HEK293 (cell line): ENCODE data around the gene SDS.

ENCODE experiments used
- CTCF ChIA-PET: fragments of 350-600 bp; formaldehyde crosslinking; extraction: SDS; loops from one replicate; lab custom pipeline; 2021; ENCODE audit warnings: antibody characterized with exemption; lab: Yijun Ruan, JAX
- POLR2A ChIA-PET: fragments of 300-600 bp; formaldehyde crosslinking; extraction: SDS; loops from one replicate; lab custom pipeline; 2020; ENCODE audit warnings: antibody characterized with exemption, inconsistent platforms; lab: Yijun Ruan, JAX
- H3K27ac ChIP-seq: fragments of 200-500 bp; sonication (Bioruptor generic); 2 replicates; pipeline ENCODE4 v1.5.1; 2014; ENCODE audit warnings: low read depth, low read length, control low read depth, inconsistent platforms; ENCODE audit errors: extremely low read depth
- H3K36me3 ChIP-seq, 2 experiments: fragments of 200-500 bp in 1 of 2; sonication (Bioruptor generic) in 1 of 2; 1 replicate in 1 of 2; 2 replicates in 1 of 2; pipeline ENCODE4 v1.5.1; 2014 to 2017; ENCODE audit warnings: inconsistent platforms in 2 of 2, low read length in 2 of 2; ENCODE audit not compliant: control insufficient read depth in 2 of 2, insufficient read depth in 1 of 2
- H3K4me1 ChIP-seq: fragments of 200-500 bp; sonication (Bioruptor generic); 2 replicates; pipeline ENCODE4 v1.5.1; 2014; ENCODE audit warnings: mild to moderate bottlenecking, low read length, inconsistent platforms; ENCODE audit not compliant: control insufficient read depth, insufficient read depth
- H3K4me3 ChIP-seq: 2 replicates; pipeline ENCODE4 v1.5.1; 2011; ENCODE audit warnings: low read depth, mild to moderate bottlenecking, control low read depth, low read length, moderate library complexity
- H3K9me3 ChIP-seq: fragments of 200-500 bp; sonication (Bioruptor generic); 2 replicates; pipeline ENCODE4 v1.5.1; 2014; ENCODE audit warnings: low read depth, low read length, inconsistent platforms; ENCODE audit not compliant: control insufficient read depth, insufficient read depth
- KLF10 ChIP-seq: fragments of 450-650 bp; IDR thresholded peaks from 2 replicates; pipeline ENCODE4 v1.5.1; 2018; ENCODE audit warnings: missing biosample characterization, mild to moderate bottlenecking, missing genetic modification characterization
- KLF9 ChIP-seq: fragments of 450-650 bp; formaldehyde crosslinking; IDR thresholded peaks from 2 replicates; pipeline ENCODE4 v1.5.1; 2016; ENCODE audit warnings: missing biosample characterization, missing genetic modification characterization, low read depth
- SETDB1 ChIP-seq: IDR thresholded peaks from one replicate; pipeline ENCODE4 v1.6.1; 2017; ENCODE audit warnings: mild to moderate bottlenecking, low read length, moderate library complexity, mixed read lengths; ENCODE audit not compliant: insufficient read length
- SP3 ChIP-seq: fragments of 450-650 bp; formaldehyde crosslinking; IDR thresholded peaks from 2 replicates; pipeline ENCODE4 v1.5.1; 2016; ENCODE audit warnings: missing biosample characterization, missing genetic modification characterization
- ZNF654 ChIP-seq: fragments of 450-650 bp; formaldehyde crosslinking; IDR thresholded peaks from 2 replicates; pipeline ENCODE4 v1.5.1; 2016; ENCODE audit warnings: low read depth, missing biosample characterization, missing genetic modification characterization
- ZNF658 ChIP-seq: fragments of 450-650 bp; formaldehyde crosslinking; IDR thresholded peaks from 2 replicates; pipeline ENCODE4; 2016; ENCODE audit warnings: missing biosample characterization, missing genetic modification characterization
- TF ChIP-seq, protein P1 (sequence below): fragments of 450-650 bp; formaldehyde crosslinking; conservative IDR thresholded peaks from 2 replicates; pipeline ENCODE4 v1.5.1; 2016; ENCODE audit warnings: low read depth, missing biosample characterization, missing genetic modification characterization
- TF ChIP-seq, protein P2 (sequence below): fragments of 450-650 bp; formaldehyde crosslinking; IDR thresholded peaks from 2 replicates; pipeline ENCODE4 v1.5.1; 2016; ENCODE audit warnings: missing biosample characterization, missing genetic modification characterization
- TF ChIP-seq, protein P3 (sequence below): fragments of 450-650 bp; formaldehyde crosslinking; IDR thresholded peaks from 2 replicates; pipeline ENCODE4 v1.5.1; 2016; ENCODE audit warnings: missing biosample characterization, missing genetic modification characterization, borderline replicate concordance

Gene SDS

DNA sequence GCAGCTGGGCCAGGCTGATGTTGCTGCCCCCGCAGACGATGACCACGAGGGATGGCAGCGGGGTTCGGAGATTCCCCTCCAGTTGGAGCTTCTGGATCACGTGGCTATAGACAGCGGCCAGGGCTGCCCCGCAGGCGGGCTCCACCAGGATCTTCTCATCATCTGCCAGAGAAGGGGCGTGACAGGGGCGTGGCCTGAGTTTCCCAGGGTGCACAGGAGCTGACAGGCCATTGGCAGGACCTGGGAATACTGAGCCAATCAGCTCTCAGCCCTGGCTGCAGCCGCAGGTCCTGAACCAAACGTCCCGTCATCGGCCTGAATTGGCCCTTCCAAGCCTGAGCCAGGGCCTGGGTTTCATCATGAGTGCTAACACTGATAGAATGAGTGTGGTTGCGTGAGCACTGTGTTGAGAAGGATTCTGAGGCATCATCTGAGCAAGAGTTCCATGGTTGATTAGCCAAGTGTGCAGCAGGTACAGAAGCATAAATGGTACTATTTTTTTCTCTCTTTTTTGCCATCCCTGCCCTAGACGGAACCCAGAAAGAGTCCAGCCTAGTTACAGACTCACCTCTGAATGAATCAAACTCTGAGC, 10.6 kb downstream of the SDS start:
- peaks cover 7 to 20% of the 10 kb centered on the region in 2 experiments; a peak in 2 of 3 replicates for H3K36me3 ChIP-seq
- POLR2A ChIA-PET: no interaction called here
- CTCF ChIA-PET: no interaction called here
- no peaks in the 10 kb centered on the region for H3K4me1 ChIP-seq
- H3K4me3 ChIP-seq: no peak overlapping the region
- no peaks in the 10 kb centered on the region for H3K9me3 ChIP-seq
- no peak overlapping the region for H3K27ac ChIP-seq
- TF ChIP-seq, protein P1, sequence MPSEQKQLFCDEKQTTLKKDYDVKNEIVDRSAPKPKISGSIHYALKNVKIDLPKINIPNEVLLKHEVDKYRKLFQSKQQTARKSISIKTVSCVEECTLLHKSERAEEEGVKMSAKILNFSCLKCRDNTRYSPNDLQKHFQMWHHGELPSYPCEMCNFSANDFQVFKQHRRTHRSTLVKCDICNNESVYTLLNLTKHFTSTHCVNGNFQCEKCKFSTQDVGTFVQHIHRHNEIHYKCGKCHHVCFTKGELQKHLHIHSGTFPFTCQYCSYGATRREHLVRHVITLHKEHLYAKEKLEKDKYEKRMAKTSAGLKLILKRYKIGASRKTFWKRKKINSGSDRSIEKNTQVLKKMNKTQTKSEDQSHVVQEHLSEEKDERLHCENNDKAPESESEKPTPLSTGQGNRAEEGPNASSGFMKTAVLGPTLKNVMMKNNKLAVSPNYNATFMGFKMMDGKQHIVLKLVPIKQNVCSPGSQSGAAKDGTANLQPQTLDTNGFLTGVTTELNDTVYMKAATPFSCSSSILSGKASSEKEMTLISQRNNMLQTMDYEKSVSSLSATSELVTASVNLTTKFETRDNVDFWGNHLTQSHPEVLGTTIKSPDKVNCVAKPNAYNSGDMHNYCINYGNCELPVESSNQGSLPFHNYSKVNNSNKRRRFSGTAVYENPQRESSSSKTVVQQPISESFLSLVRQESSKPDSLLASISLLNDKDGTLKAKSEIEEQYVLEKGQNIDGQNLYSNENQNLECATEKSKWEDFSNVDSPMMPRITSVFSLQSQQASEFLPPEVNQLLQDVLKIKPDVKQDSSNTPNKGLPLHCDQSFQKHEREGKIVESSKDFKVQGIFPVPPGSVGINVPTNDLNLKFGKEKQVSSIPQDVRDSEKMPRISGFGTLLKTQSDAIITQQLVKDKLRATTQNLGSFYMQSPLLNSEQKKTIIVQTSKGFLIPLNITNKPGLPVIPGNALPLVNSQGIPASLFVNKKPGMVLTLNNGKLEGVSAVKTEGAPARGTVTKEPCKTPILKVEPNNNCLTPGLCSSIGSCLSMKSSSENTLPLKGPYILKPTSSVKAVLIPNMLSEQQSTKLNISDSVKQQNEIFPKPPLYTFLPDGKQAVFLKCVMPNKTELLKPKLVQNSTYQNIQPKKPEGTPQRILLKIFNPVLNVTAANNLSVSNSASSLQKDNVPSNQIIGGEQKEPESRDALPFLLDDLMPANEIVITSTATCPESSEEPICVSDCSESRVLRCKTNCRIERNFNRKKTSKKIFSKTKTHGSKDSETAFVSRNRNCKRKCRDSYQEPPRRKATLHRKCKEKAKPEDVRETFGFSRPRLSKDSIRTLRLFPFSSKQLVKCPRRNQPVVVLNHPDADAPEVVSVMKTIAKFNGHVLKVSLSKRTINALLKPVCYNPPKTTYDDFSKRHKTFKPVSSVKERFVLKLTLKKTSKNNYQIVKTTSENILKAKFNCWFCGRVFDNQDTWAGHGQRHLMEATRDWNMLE: no peak
- TF ChIP-seq KLF9 (tag by site-specific recombination) (peak; percentile 72), SP3 (tag by site-specific recombination) (0 out of 2 replicates have a peak, but pooled peaks have one; percentile 16), KLF10 (tag by site-specific recombination) (0 out of 2 replicates have a peak, but pooled peaks have one; percentile 21)

DNA sequence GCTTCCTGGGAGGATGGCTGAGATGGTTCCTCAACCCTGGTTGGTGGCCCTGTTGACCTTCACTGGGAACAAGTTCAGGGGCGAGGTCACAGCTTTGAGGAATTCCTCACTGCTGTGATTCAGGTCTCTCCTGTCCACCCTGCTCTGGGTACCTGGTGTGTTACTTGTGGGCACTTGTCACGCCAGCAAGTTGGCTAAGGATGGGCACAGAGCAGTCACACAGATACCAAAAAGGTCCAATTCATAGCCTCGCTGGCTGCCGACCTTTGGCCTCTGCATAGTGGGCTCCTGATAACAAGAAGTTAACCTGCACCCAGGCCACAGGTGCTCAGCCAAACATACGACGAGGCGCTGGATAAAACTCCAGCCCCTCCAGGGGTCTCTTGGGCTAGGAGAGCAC, 11.2 kb downstream of the SDS start:
- no peaks in the 10 kb centered on the region for H3K4me1 ChIP-seq
- no peaks in the 10 kb centered on the region for H3K9me3 ChIP-seq
- H3K36me3 ChIP-seq: peaks cover 7 to 24% of the 10 kb centered on the region in 2 experiments; a peak in 2 of 3 replicates
- no peak overlapping the region for H3K27ac ChIP-seq
- no peak for TF ChIP-seq SETDB1
- TF ChIP-seq ZNF658: no peak
- no peak for TF ChIP-seq ZNF654 (tag by site-specific recombination)
- TF ChIP-seq, protein P2, sequence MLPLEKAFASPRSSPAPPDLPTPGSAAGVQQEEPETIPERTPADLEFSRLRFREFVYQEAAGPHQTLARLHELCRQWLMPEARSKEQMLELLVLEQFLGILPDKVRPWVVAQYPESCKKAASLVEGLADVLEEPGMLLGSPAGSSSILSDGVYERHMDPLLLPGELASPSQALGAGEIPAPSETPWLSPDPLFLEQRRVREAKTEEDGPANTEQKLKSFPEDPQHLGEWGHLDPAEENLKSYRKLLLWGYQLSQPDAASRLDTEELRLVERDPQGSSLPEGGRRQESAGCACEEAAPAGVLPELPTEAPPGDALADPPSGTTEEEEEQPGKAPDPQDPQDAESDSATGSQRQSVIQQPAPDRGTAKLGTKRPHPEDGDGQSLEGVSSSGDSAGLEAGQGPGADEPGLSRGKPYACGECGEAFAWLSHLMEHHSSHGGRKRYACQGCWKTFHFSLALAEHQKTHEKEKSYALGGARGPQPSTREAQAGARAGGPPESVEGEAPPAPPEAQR (tag by site-specific recombination): no peak
- TF ChIP-seq, protein P3, sequence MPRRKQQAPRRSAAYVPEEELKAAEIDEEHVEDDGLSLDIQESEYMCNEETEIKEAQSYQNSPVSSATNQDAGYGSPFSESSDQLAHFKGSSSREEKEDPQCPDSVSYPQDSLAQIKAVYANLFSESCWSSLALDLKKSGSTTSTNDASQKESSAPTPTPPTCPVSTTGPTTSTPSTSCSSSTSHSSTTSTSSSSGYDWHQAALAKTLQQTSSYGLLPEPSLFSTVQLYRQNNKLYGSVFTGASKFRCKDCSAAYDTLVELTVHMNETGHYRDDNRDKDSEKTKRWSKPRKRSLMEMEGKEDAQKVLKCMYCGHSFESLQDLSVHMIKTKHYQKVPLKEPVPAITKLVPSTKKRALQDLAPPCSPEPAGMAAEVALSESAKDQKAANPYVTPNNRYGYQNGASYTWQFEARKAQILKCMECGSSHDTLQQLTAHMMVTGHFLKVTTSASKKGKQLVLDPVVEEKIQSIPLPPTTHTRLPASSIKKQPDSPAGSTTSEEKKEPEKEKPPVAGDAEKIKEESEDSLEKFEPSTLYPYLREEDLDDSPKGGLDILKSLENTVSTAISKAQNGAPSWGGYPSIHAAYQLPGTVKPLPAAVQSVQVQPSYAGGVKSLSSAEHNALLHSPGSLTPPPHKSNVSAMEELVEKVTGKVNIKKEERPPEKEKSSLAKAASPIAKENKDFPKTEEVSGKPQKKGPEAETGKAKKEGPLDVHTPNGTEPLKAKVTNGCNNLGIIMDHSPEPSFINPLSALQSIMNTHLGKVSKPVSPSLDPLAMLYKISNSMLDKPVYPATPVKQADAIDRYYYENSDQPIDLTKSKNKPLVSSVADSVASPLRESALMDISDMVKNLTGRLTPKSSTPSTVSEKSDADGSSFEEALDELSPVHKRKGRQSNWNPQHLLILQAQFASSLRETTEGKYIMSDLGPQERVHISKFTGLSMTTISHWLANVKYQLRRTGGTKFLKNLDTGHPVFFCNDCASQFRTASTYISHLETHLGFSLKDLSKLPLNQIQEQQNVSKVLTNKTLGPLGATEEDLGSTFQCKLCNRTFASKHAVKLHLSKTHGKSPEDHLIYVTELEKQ (tag by site-specific recombination): no peak
- TF ChIP-seq, all 188 proteins: peak for 0
- no peak overlapping the region for H3K4me3 ChIP-seq
- ChIA-PET CTCF (interaction anchor here (0.6 kb wide), 1 partner anchor 195 kb away, joined by 3 read pairs; no protein-coding TSS in a partner anchor), POLR2A (no interaction called here)
